Heart left ventricle (tissue), 16 donors: ENCODE results near the gene KCNQ4. TPM values are rescaled to one million over a fixed set of nuclear protein-coding genes. Genes with fewer than 3 reads are reported as not detected.

Experiments used
- ATAC-seq, 4 donors: fragments of 200-7000 bp; cut with Tn5 transposase; one replicate each; pipeline ENCODE4 v1.9.1; 2020 to 2022; ENCODE audit warnings: moderate library complexity in 4 of 4, mild to moderate bottlenecking in 3 of 4, moderate number of reproducible peaks in 1 of 4
- DNase-seq, 5 donors: peaks; one replicate each; pipeline ENCODE4 v3.0.0-alpha.2; 2020
- H3K27ac ChIP-seq, 12 donors: fragments of 200-600 bp; sonication (generic) in 4 of 12; one replicate each; pipeline versions ENCODE4 v1.5.0 to v1.8.0; 2016 to 2022; ENCODE audit warnings: mild to moderate bottlenecking in 2 of 12
- H3K27me3 ChIP-seq, 9 donors: fragments of 200-600 bp; sonication (generic) in 2 of 9; one replicate each; pipeline versions ENCODE4 v1.5.1 to v1.8.0; 2016 to 2022; ENCODE audit warnings: mild to moderate bottlenecking in 3 of 9
- H3K36me3 ChIP-seq, 9 donors: fragments of 200-600 bp; sonication (generic) in 2 of 9; one replicate each; pipeline versions ENCODE4 v1.5.0 to v1.8.0; 2018 to 2022; ENCODE audit warnings: mild to moderate bottlenecking in 2 of 9
- H3K4me1 ChIP-seq, 12 donors: fragments of 200-600 bp; sonication (generic) in 4 of 12; one replicate each; pipeline versions ENCODE4 v1.5.0 to v1.8.0; 2016 to 2022; ENCODE audit warnings: mild to moderate bottlenecking in 3 of 12
- H3K4me3 ChIP-seq, 12 donors: fragments of 200-600 bp; sonication (generic) in 4 of 12; one replicate each; pipeline versions ENCODE4 v1.5.0 to v1.8.0; 2017 to 2022; ENCODE audit warnings: mild to moderate bottlenecking in 9 of 12, moderate library complexity in 4 of 12
- H3K9me3 ChIP-seq, 12 donors: fragments of 200-600 bp; sonication (generic) in 4 of 12; one replicate each; pipeline versions ENCODE4 v1.5.0 to v1.8.0; 2016 to 2022; ENCODE audit warnings: mild to moderate bottlenecking in 1 of 12
- POLR2A ChIP-seq, 2 donors: fragments of 450-650 bp; IDR thresholded peaks; one replicate each; pipeline ENCODE4 v1.6.1; 2017; ENCODE audit warnings: antibody characterized with exemption in 2 of 2, mild to moderate bottlenecking in 2 of 2, moderate library complexity in 2 of 2
- WGBS, 4 donors: extraction: QIAGEN DNeasy Blood & Tissue Kit in 2 of 4; methylation state at CpG; one replicate each; pipeline versions ENCODE4 v1.1.5 to v1.1.7; 2013 to 2018; 5-methylcytosine and 5-hydroxymethylcytosine counted together
- intact Hi-C, 10 donors: fragments of 100-400 bp; cut with DNase I; formaldehyde crosslinking; loops; one replicate each; pipeline versions ENCODE4 v1.11.1 to v1.14.2; 2022
- polyA plus RNA-seq, 2 donors: library from polyadenylated mRNA; stranded (reverse); fragments of 200-250 nt; gene quantifications; one replicate each; pipeline ENCODE4 v1.2.3, GENCODE V29; 2013
- total RNA-seq, 9 donors: library from RNA; depleted of rRNA in 2 of 9; stranded (reverse); fragments of >200 nt in 2 of 9; fragmentation: NEBNext Ultra II Directional in 3 of 9; extraction: Animal tissue kit (Norgen Biotek cat#: 25700) in 3 of 9; gene quantifications; one replicate each; pipeline versions ENCODE4 v1.1.0 to v1.2.4, GENCODE V29; 2016 to 2023
- TF ChIP-seq, protein P1 (sequence below), 12 donors: fragments of 200-600 bp; sonication (generic) in 4 of 12; IDR thresholded peaks; one replicate each; pipeline versions ENCODE4 v1.5.0 to v1.8.0; 2018 to 2022; ENCODE audit warnings: antibody characterized with exemption in 12 of 12, mild to moderate bottlenecking in 5 of 12
- donor health status: ischemic (EF 13 %, LVEDD 7.1; RV severe dilation, severe dysfunction).
- donor health status: healthy with polysubstance abuse.
- donor health status: DM: no; HTN: yes; CAD: no.
- donor health status: DM: no; HTN: no; CAD: no.
- donor health status: ischemic (EF 25% LVEDD 6.9; RV normal size, moderate dysfunction).
- donor health status: ischemic (EF 25% LVEDD 5.7; RV mildly dilated, moderate dysfunction).
- donor health status: healthy.
- donor health status: DM: yes; HTN: yes; CAD: no.
- donor health status: ischemic (EF 35%, LVEDD 5.7; RV mildly dilated, moderate dysfunction).
- donor health status: nonischemic (EF 11% LVEDD 7.7; RV severe dilation, severe dysfunction).
- donor health status: DM: yes; HTN: yes; CAD: no.
- donor health status: PGD.
- donor health status: ischemic (EF 29% LVEDD 5.4; RV normal size, mild dysfunction).
- donor health status: nonischemic (EF 23%, LVEDD 6.1; RV moderate dilation, normal function).

KCNQ4 gene
- total and polyA plus RNA-seq, 11 donors: 1.3 to 4.4 (median 1.9) TPM

DNA sequence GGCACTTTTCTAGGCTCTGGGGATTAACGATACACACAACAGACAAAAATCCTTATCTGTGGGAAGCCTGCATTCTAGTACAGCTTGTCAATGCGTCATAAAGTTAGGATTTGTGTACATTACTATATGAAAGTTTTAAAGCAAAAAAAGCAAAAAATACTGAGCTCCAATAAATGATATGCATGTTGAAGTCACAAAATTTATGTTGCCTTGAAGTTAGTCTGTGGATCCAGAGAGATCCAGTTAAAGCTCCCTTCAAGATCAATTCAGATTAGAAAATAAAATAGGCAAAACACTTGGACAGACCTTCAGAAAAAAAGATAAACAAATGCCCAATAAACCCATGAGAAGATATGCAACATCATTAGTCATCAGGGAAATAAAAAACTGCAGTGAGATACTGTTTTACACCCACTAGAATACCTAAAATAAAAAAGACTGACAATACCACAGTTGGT lies 33.1 kb upstream of the KCNQ4 start:
- TF ChIP-seq POLR2A (IDR thresholded peaks at IDR 0.05): no peak
- TF ChIP-seq, protein P1, sequence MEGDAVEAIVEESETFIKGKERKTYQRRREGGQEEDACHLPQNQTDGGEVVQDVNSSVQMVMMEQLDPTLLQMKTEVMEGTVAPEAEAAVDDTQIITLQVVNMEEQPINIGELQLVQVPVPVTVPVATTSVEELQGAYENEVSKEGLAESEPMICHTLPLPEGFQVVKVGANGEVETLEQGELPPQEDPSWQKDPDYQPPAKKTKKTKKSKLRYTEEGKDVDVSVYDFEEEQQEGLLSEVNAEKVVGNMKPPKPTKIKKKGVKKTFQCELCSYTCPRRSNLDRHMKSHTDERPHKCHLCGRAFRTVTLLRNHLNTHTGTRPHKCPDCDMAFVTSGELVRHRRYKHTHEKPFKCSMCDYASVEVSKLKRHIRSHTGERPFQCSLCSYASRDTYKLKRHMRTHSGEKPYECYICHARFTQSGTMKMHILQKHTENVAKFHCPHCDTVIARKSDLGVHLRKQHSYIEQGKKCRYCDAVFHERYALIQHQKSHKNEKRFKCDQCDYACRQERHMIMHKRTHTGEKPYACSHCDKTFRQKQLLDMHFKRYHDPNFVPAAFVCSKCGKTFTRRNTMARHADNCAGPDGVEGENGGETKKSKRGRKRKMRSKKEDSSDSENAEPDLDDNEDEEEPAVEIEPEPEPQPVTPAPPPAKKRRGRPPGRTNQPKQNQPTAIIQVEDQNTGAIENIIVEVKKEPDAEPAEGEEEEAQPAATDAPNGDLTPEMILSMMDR (IDR thresholded peaks at IDR 0.05): no peak
- Histone ChIP-seq H3K4me1 (peaks cover 0 to 29% (median 4%) of the 10 kb centered on the region in 12 donors), H3K4me3 (no peak overlapping the region), H3K27ac (no peak overlapping the region), H3K9me3 (no peaks in the 10 kb centered on the region), H3K36me3 (peaks cover 0 to 99% (median 93%) of the 10 kb centered on the region in 9 donors), H3K27me3 (no peaks in the 10 kb centered on the region)
- intact Hi-C loops: no loop called here
- WGBS, 4 donors: 64 to 80% (median 73%) methylated on average over 2 of the region's 2 CpGs
- DNase-seq (no peak), ATAC-seq (no peak)

DNA sequence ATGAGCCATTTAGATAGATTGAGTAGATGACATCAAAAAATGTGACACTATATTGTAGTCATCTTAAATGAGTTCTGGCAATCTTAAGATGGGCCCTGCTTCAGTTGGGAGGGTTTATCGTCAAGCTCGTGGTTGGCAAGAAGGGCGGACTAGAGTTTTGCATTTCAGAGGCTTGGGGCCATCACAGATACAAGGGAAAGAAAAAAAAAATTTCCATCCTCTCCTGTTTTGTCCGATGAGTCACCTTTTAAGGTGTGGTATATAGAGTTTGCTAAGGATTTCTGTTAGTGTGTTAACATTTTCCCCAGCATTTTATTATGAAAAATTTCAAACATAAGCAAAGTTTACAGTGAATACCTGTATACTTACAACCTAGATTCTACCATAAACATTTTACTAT lies 31.8 kb upstream of the KCNQ4 start:
- Histone ChIP-seq H3K9me3 (no peaks in the 10 kb centered on the region), H3K27ac (no peak overlapping the region), H3K27me3 (no peaks in the 10 kb centered on the region), H3K36me3 (peaks cover 0 to 100% (median 97%) of the 10 kb centered on the region in 9 donors), H3K4me1 (peaks cover 0 to 26% (median 4%) of the 10 kb centered on the region in 12 donors), H3K4me3 (no peak overlapping the region)
- ATAC-seq: no peak
- no peak for DNase-seq
- intact Hi-C loops: no loop called here
- TF ChIP-seq POLR2A (IDR thresholded peaks at IDR 0.05): no peak
- TF ChIP-seq, protein P1 (IDR thresholded peaks at IDR 0.05): no peak
- 64 to 81% (median 76%) methylated on average over 4 of the region's 4 CpGs for WGBS, 4 donors

DNA sequence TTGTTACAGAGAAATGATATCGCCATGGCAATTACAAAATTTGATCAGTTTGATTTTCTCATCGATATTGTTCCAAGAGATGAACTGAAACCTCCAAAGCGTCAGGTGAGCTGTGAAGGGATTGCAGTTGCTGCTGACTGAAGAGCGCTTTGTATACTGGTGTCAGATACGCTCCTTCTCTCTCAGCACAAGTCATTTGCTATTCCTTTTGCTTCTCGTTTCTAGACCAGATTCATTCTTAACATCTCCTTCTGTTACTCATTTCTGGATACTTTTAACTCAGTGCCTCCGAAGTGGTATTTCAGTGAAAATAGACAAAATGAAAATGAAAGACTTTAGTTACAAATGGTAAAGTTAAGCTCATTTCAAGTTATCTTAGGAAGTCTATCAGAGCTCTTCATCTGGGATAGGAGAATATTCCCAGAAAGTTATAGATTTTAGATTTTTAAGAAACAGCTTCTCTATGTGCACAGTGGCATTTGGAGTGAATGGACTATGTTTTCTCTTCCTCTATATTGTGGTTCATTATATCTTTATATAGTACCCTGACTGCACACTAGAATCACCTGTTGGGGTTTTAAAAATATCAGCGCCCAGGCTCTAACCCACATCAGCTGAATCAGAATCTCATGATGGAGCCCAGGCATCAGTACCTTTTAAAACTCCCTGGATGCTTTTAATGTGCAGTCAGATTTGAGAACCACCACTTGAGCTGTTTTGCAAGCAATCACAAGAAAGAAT lies 30.3 kb upstream of the KCNQ4 start:
- no peak overlapping the region for H3K4me3 ChIP-seq
- ATAC-seq (no peak), DNase-seq (no peak)
- H3K9me3 ChIP-seq: no peaks in the 10 kb centered on the region
- intact Hi-C loops: no loop called here
- peaks cover 0 to 100% (median 99%) of the 10 kb centered on the region in 9 donors for H3K36me3 ChIP-seq
- no peak for TF ChIP-seq POLR2A (IDR thresholded peaks at IDR 0.05)
- TF ChIP-seq, protein P1 (IDR thresholded peaks at IDR 0.05): no peak
- no peaks in the 10 kb centered on the region for H3K27me3 ChIP-seq
- H3K27ac ChIP-seq: peak overlapping the region in 1 of 12 donors; percentile 4
- 90 to 92% (median 92%) methylated on average over 8 of the region's 8 CpGs for WGBS, 4 donors
- H3K4me1 ChIP-seq: peaks cover 0 to 27% (median 6%) of the 10 kb centered on the region in 12 donors

DNA sequence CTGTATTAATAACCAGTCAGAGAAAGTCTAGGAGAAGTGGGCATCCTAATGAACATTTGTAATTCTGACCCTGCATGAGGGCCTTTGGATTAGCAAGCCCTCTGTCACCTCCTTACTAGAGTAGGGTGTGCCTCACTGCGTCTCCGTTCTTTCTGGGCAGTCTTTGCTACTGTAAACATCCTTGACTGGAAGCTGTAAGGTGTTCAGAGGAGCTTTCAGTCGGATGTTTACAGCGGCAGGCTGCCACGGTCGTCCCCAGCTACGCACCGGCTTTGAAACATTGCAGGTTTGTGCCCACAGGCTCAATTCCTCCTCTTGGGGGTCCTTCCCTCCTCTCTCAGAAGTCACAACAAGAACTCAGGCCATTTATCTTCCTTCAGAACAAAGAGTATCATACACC lies 29.4 kb upstream of the KCNQ4 start:
- Histone ChIP-seq H3K4me3 (no peak overlapping the region), H3K36me3 (peaks cover 0 to 100% (median 99%) of the 10 kb centered on the region in 9 donors), H3K27ac (peak overlapping the region in 1 of 12 donors; percentile 27), H3K4me1 (peaks cover 0 to 33% (median 6%) of the 10 kb centered on the region in 12 donors), H3K27me3 (no peaks in the 10 kb centered on the region), H3K9me3 (no peaks in the 10 kb centered on the region)
- TF ChIP-seq POLR2A (IDR thresholded peaks at IDR 0.05): no peak
- intact Hi-C loops: no loop called here
- 84 to 92% (median 89%) methylated on average over 8 of the region's 8 CpGs for WGBS, 4 donors
- ATAC-seq (no peak), DNase-seq (no peak)
